Measurements from ENCODE around the gene SVIL. TPM values are rescaled to one million over a fixed set of nuclear protein-coding genes. Genes with fewer than 3 reads are reported as not detected.
"Not testable (repeated sequence)": the region's sequence is repeated elsewhere in the genome, so short reads cannot be mapped to it uniquely, and the experiment has no call there.

The SVIL gene
- polyA plus RNA-seq, 3 donors = 39.1 to 42.4 (median 39.3) TPM

DNA sequence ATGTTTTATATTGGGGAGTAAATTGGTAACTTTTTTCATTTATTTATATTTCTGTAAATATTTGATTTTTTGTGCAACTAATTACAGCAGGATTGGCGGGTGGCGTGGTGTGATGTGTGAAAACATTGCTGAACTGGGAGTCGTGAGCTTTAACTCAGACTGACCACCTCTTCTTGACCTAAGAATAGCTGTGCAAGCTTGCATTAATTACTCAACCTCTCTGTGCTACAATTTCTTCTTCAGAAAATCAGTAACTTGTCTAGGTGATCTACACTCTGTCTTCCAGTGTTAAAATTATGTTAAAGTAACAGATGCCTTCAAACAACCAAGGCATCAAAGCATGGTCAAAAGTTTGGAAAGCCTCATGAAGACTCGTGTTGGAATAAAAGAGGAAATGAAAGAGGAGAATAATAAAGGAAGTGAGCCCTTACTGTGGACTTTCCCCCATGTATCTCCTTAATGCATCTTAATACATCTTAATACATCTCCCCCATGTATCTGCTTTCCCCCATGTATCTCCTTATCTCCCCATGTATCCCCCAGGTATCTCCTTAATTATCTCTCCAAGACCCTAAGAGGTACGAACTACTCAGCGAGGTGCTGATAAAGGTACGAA is 71.2 kb downstream of the SVIL start:
- no peak for DNase-seq (ENCODE audit: extremely low read depth in 1 of 11, low read depth in 9 of 11, low spot score in 4 of 11)

- DNase-seq (ENCODE audit: extremely low read depth in 1 of 11, low read depth in 9 of 11, low spot score in 4 of 11) = not testable (repeated sequence)
Measured at GRCh38 chr10:29563006-29563405, 71.8 kb downstream of the SVIL start.

DNA sequence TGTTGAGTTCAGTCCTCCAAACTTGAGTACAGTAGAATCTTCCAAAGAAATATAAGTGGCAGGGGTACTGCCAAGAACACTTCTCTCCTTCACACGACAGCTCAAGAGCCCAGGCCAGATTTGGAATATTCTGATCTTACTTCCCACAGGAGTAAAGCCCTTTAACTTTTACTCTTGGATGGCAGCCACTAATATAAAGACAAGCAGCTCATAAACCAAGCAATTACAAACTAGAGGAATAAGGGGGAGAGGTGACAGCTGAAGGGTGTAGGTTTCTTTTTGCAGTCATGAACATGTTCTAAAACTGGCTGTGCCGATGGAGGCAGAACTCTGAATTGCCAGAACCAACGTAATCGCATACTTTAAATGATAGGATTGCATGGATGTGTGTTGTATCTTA is 74.8 kb downstream of the SVIL start:
- DNase-seq (ENCODE audit: extremely low read depth in 1 of 11, low read depth in 9 of 11, low spot score in 4 of 11) = no peak

GRCh38 chr10:29557665-29558064 is 77.1 kb downstream of the SVIL start:
- no peak for DNase-seq (ENCODE audit: extremely low read depth in 1 of 11, low read depth in 9 of 11, low spot score in 4 of 11)

DNA sequence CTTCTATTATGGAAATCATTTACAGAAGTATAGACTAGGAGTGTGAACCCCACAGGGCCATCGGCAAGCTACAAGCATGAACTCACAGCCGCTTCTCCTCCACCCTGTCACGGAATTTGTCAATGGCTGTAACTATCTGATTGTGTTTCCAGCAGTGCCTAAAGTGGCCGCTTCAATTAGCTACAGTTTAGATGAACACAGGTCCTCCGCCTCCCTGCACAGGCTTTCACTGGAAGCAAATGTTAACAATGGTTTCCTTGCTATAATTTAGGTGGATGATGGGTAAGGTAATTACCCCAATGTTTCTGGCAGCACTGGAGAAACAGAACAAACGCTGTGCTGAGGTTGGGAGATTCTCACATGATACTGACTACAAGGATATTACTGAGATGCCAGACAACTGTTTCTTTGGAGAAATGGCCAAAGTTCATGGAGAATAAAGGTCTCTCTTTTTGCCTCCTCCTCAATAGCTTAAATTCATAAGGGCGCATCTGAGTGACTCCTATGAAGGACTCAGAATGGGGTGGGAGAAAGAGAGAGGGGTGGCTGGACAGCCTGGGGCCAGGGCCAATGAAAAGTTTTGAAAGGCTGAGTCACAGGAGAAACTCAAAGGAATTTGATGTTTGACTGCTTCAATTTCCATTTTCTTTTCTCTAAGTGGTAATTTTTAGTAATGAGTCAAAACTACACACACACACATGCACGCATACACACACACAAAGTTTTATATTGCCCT is 78.9 kb downstream of the SVIL start:
- no peak for DNase-seq (ENCODE audit: extremely low read depth in 1 of 11, low read depth in 9 of 11, low spot score in 4 of 11)

DNA sequence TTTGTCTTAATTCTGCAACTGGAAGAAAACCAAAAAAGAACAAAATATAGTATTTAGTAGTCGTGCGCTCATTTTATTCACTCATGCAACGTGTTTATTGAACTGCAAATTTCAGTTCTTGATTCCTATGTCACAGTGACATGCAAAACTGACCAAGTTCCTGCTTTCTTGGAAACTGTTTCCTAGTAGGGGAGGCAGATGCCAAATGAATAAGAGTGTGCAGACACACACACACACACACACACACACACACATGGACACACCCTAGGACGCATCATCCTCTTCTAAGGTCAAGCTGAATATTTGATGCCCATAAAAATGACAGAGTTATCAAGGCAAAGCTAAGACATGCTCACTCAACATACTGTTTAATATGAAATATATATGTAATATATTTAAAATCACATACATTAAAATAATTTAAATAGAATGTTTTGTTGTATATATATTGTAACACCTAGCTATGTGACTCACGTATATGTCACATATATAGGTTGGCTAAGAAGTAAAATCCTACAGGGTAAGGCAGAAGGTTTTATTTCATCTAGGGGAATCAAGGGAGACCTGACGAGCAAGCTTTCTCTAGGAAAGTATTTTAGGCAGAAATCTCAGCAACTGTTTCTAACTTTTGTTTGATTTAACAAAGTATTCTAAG is 79.6 kb downstream of the SVIL start:
- no peak for DNase-seq (ENCODE audit: extremely low read depth in 1 of 11, low read depth in 9 of 11, low spot score in 4 of 11)

DNA sequence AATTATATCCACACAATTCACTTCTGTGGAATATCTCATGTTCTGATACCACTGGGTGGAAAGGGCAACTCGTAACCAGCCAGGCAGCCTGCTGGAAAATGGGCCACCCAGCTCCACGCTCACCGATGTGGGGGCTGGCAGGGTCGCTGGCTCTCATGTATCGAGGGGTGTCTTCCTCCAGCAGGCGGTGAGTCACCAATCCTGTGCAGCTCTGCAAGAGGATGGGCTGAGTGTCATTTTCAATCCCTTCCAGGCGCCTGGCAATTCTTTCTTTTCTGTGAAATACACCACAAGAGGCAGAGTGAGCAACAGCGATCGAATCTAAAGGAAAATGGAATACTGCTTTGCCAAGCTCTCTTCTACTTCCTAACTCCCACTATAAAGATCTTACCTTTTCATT is 80.1 kb downstream of the SVIL start:
- DNase-seq (ENCODE audit: extremely low read depth in 1 of 11, low read depth in 9 of 11, low spot score in 4 of 11) = no peak

GRCh38 chr10:29553544-29554250 is 81.1 kb downstream of the SVIL start:
- DNase-seq (ENCODE audit: extremely low read depth in 1 of 11, low read depth in 9 of 11, low spot score in 4 of 11) = no peak

DNA sequence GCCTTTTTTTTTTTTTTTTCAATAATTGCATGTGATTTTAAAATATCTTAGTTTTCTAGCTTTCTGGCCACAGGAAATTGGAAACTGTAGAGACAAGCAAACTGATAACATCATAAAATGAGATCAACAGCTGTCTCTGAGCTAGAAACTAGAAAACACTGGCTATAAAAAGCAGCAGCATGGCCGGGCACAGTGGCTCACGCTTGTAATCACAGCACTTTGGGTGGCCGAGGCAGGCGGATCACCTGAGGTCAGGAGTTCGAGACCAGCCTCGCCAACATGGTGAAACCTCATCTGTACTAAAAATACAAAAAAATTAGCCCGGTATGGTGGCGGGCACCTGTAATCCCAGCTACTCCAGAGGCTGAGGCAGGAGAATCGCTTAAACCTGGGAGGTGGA is 81.7 kb downstream of the SVIL start:
- not testable (repeated sequence) for DNase-seq (ENCODE audit: extremely low read depth in 1 of 11, low read depth in 9 of 11, low spot score in 4 of 11)

- DNase-seq (ENCODE audit: extremely low read depth in 1 of 11, low read depth in 9 of 11, low spot score in 4 of 11) = not testable (repeated sequence)
Measured at GRCh38 chr10:29549493-29549892, 85.3 kb downstream of the SVIL start.

- DNase-seq (ENCODE audit: extremely low read depth in 1 of 11, low read depth in 9 of 11, low spot score in 4 of 11) = no peak
Measured at GRCh38 chr10:29546773-29547313, 87.9 kb downstream of the SVIL start.

DNA sequence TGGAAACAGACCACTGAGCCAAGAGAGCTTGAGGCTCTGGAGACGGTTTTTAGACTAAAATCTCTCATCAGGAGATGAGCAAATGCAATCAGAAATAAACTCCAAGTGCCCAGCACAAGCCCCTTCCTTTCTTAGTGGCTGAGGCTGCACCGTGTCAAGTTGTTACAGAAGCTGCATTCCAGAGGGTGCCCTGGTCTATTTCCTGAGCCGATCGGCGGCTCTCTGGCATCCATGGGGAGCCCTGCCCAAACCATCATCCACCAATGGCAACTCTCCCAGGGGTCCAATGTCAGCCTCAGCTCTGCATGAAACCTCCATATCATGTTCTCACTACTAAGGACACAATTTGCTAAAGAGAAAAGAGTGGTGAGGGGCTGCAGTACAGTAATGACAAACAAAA is 89.6 kb downstream of the SVIL start:
- no peak for DNase-seq (ENCODE audit: extremely low read depth in 1 of 11, low read depth in 9 of 11, low spot score in 4 of 11)

GRCh38 chr10:29543715-29544114 is 91.1 kb downstream of the SVIL start:
- DNase-seq (ENCODE audit: extremely low read depth in 1 of 11, low read depth in 9 of 11, low spot score in 4 of 11) = no peak

DNA sequence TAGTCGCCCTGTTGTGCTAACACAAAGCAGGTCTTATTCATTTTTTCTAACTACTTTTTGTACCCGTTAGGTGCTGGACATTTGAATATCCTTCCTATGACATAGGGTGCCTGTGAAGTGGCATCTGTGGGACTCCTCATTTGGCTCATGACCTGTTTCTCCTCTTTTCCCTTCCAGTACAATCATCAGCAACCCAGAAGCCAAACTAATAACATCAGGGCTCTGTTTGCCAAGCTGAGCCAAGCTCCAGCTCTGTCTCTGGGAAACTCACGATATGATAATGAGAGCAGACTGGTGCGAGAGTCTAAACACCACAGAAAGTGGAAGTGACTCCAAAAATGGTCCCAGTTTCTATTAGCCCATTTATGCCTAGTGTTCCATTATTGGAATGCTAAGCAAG is 92.0 kb downstream of the SVIL start:
- no peak for DNase-seq (ENCODE audit: extremely low read depth in 1 of 11, low read depth in 9 of 11, low spot score in 4 of 11)

GRCh38 chr10:29541422-29542210 is 93.2 kb downstream of the SVIL start:
- no peak for DNase-seq (ENCODE audit: extremely low read depth in 1 of 11, low read depth in 9 of 11, low spot score in 4 of 11)

DNA sequence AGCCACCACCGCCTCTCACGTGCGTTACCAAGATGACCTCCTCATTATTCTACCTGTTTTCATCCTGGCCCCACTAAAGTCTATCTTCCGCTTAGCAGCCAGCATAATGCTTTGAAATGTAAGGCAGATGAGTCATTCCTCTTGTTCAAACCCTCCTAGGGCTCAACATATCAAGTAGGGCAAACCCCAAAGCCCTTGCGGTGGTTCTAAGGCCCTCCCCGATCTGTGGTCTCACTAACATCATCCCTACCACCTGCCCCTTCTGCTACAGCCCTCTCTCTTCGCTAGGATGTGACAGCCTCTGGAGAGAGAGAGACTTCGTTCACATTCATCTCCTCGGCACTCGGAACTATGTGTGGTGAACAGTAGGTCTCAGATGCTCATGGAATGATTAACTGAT is 94.8 kb downstream of the SVIL start:
- no peak for DNase-seq (ENCODE audit: extremely low read depth in 1 of 11, low read depth in 9 of 11, low spot score in 4 of 11)

- DNase-seq (ENCODE audit: extremely low read depth in 1 of 11, low read depth in 9 of 11, low spot score in 4 of 11) = no peak
Measured at GRCh38 chr10:29539412-29539811, 95.4 kb downstream of the SVIL start.

DNA sequence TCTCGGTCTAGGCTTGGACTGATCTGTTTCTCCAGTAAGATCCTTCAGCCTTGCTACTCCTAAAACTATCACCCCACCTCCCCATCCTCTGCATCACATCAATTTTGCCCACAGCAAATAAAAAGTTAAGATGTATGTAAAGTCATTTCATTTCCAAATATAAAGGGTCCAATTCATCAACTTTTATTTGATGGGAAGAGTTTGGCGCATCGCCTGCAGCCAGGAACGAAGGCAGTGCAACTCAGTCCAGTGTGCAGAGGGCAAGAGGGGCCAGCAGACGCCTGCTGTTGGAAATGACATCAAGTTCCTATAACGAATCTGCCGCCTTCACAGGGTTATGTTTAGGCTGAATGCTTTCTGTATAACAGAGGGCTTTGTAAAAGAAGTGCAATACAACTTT is 97.0 kb downstream of the SVIL start:
- no peak for DNase-seq (ENCODE audit: extremely low read depth in 1 of 11, low read depth in 9 of 11, low spot score in 4 of 11)

GRCh38 chr10:29536691-29537090 is 98.1 kb downstream of the SVIL start:
- DNase-seq (ENCODE audit: extremely low read depth in 1 of 11, low read depth in 9 of 11, low spot score in 4 of 11) = not testable (repeated sequence)
